GM12873 (cell line): ENCODE data around the gene CHRNA4.

Experiments used
- TF ChIP-seq, protein P1 (sequence below): IDR thresholded peaks from 2 replicates; pipeline ENCODE4 v1.5.1; 2012; ENCODE audit warnings: low read depth, mild to moderate bottlenecking, moderate library complexity, low read length, control low read depth; ENCODE audit not compliant: insufficient read depth; ENCODE audit errors: missing control alignments

The CHRNA4 gene

DNA sequence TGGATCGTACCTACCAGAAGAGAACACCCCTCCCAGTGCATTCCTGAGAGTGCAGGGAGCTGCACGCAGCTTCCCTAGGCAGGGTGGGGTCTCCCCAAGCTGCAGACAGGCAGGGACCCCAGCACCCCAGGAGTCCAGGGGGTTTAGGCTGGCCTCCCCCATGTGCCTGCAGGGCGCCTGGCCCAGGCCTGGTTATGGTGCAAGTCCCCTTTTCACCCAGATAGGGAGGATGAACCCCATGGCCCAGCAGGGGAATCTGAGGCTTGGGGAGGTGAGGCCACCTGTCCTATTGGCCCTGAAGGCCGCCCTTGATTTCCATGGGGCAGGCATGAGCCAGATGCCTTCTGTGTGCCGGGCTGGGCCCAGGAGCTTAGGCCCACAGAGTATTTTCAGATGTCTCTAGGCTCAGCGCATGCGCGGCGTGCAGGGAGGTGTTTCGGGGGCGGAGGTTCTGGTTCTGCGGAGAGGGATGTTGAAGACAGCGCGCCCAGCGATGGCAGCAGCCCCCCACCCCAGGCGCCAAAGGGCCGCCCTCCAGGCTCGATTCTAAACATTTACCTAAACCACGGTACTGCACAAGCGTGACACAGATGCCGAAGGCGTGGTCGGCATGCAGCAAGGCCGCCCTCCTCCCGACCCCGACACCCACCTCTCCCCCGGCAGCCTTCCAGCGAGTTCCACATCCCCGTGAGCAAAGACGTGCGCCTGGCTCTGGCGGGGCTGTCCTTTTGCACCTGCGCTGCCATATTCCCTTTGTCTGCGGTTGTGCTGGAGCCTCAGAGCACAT lies 38.8 kb downstream of the CHRNA4 start:
- TF ChIP-seq, protein P1, sequence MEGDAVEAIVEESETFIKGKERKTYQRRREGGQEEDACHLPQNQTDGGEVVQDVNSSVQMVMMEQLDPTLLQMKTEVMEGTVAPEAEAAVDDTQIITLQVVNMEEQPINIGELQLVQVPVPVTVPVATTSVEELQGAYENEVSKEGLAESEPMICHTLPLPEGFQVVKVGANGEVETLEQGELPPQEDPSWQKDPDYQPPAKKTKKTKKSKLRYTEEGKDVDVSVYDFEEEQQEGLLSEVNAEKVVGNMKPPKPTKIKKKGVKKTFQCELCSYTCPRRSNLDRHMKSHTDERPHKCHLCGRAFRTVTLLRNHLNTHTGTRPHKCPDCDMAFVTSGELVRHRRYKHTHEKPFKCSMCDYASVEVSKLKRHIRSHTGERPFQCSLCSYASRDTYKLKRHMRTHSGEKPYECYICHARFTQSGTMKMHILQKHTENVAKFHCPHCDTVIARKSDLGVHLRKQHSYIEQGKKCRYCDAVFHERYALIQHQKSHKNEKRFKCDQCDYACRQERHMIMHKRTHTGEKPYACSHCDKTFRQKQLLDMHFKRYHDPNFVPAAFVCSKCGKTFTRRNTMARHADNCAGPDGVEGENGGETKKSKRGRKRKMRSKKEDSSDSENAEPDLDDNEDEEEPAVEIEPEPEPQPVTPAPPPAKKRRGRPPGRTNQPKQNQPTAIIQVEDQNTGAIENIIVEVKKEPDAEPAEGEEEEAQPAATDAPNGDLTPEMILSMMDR = no peak

DNA sequence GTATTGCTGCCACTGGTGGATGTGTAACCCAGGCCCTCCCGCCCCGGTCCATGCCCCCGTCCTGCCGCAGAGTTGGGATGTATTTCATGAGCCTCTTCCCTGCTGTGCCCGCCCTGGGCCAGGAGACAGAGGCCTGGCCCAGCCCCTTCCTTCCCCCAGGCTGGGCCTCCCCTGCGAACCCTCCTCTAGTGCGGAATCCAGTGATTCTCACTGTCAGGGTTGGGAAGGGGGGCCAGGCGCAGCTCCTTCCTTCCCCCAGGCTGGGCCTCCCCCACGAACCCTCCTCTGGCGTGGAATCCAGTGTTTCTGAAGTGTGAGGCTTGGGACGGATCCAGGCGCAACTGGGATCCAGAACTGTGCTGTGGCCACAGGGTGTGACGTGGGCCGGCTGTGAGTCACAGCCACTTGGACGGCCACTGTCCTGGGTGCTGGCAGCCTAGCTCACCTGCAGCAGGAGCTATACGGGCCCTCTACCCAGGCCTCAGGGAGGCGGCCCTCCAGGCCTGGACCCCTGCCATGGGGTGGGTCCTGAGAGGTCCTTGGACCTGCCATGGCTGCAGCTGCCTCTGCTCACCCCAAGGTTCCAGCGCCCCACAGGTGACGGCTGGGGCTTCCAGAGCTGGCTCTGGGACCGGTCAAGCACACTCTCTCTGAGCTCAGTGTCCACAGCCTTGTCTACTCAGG lies 39.9 kb downstream of the CHRNA4 start:
- TF ChIP-seq, protein P1 = no peak

DNA sequence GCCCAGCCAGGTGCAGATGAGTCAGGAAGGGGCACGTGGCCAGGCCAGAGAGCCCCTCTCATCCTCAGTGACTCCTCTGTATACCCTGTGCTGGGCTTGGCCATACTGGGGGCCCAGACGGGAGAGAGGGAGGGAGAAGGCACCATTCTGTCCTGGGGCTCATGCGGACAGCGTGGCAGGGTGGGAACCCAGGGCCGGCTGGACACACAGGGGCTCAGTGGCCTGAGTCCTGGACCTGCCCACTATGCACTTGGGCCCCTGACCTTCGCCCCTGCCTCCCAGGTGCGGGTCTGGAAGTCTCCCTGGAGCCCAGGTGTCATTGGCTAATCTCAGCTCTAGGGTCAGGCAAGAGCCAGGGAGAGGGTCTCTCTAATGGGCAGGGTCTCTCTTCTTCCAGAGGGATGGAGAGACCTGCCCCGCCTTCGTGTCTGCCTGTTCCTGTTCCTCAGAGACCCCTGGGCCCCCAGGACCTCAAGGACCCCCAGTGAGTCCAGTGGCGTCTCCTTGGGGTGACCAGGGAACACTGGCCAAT lies 40.5 kb downstream of the CHRNA4 start:
- TF ChIP-seq, protein P1 = no peak

GRCh38 chr20:63320041-63320511 lies 41.1 kb downstream of the CHRNA4 start:
- TF ChIP-seq, protein P1 = no peak

DNA sequence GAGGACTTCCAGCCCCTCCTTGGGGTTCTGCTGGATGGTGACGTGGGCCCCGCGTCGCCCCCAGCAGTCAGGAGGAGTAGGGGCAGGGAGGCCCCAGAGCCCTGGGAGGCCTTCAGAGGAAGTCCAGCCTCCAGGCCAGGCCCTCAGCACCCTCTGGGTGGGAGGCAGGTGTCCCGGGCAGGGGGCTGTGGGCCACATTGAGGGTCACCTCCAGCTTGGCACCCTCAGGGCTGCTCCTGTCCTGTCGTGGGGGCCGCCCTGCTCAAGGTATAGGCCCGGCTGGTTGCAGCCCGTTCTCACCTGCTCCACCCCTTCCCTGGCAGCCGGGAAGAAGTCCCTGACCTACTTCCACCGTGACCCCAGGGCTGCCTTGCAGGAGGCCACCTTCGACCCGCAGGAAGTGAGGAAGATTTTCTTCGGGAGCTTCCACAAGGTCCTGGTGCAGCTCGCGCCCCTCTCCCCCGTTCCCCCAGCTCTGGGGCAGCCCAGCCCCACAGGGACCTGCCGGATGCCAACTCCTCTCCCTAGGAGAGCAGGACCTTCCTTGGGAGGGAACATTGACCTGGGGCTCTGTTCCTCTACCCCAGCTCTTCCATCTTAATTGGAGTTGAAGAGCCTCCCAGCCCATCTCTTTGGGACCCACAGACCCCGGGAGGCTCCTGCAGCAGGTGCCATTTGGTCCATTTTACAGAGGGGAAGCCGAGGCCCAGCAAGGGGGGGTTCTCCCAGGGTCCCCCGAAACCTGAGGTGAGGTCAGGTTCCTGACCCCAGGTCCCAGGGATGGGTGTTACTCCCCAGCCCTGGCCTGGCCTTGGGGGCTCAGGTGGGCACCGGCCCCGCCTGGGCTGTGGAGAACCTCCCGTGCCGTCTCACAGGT lies 41.7 kb downstream of the CHRNA4 start:
- TF ChIP-seq, protein P1 = no peak

DNA sequence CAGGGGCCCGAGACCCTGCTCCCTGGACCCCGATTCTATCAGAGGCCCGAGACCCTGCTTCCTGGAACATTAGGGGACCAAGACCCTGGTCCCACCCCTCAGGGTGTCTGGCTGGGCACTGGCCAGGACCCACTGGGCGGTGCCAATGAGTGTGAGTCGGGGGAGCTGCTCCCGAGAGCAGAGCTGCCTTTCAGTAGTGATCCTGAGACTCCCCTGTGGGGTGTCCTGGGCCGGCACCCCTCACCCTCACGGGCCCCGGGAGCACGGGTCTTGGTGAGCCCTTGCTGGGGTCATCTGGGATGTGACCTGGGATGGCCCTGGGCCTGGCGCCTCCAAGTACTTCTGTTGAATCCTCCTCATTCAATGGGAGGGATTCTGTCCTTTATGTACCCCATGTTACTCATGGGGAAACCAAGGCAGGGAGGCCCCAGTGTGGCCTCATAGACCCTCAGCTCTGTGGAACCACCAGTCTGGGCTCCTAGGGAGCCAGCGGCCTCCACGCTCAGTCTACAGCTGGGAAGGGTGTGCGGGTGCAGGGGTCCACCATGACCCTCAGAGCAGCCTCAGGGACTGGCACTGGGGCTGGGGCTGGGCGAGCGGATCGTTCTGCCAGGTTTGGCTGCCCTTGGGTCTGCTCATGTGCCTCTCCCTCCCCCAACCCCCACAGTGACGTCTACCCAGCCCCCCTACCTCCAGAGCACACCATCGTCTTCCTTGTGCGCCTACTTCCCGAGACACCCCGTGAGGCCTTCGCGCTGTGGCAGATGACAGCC lies 42.6 kb downstream of the CHRNA4 start:
- TF ChIP-seq, protein P1 = no peak
